ENCODE results near the gene RASL12. TPM values are rescaled to one million over a fixed set of nuclear protein-coding genes. Genes with fewer than 3 reads are reported as not detected.
"Not testable (repeated sequence)": the region's sequence is repeated elsewhere in the genome, so short reads cannot be mapped to it uniquely, and the experiment has no call there.

RASL12 gene, protein sequence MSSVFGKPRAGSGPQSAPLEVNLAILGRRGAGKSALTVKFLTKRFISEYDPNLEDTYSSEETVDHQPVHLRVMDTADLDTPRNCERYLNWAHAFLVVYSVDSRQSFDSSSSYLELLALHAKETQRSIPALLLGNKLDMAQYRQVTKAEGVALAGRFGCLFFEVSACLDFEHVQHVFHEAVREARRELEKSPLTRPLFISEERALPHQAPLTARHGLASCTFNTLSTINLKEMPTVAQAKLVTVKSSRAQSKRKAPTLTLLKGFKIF
- polyA plus RNA-seq, result not detected

DNA sequence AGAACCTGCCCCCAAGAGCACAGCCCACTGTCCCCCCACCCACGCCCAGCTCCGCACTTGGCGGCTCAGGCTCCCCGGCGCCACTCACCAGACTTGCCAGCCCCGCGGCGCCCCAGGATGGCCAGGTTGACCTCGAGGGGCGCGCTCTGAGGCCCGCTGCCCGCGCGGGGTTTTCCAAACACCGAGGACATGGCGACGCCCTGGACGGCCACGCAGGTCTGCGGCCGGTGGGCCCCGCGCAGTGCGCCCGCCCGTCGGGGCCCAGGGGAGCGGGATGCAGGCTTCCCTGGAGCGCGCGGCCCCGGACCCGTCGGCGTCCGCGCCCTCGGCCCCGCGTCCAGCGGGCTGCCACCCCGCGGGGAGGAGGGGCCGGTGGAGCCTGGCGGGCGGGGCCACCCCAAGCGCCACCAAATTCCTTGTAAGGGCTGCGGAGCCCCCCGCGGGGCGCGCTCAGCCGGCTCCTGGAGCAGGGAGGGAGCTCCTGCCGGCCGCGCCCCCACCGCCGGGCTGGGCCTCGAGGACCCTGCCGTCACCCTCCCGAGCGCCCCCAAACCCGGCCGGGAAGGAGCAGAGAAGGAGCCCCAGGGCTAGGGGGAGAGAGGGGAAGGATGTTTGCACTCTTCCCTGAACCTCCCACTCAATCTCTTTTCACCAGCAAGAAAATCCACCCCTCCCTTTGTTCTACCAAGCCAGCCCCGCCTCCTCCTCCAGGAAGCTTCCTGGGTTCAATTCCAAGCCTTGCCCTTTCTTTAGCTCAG is at the start of gene RASL12:
RASL12 (minus strand) TSS at position 347 of the 758 bp plus-strand sequence; CDS start at position 191, 156 bp downstream.
- Mint-ChIP-seq H3K27ac (no peak within 1 kb of the TSS), H3K4me1 (peaks cover 0 to 6% (median 0%) of the 10 kb centered on the region in 3 donors), H3K4me3 (peak within 1 kb of the TSS in 1 of 4 donors; percentile 63), H3K27me3 (peaks cover 25% of the 10 kb centered on the region), H3K9me3 (peaks cover 0 to 1% (median 0%) of the 10 kb centered on the region in 3 donors), H3K36me3 (no peaks in the 10 kb centered on the region)

DNA sequence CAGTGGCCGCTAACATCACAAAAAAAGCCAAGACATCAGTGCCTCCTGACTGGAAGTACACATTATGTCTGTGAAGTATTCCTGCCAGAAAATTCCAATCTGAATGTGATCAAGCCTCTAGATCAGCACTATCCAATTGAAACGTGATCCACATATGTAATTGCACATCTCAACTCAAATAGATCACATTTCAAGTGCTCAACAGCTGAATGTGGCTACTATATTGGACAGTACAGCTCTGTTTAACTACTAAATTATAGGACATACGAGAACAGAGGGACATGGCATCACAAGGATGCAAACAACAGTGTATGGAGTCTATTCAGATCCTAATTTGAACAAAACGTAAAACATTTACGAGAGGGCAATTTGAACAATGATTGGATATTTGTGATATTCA is 47.8 kb upstream of the RASL12 start:
- Mint-ChIP-seq H3K36me3 (peaks cover 2% of the 10 kb centered on the region), H3K9me3 (no peaks in the 10 kb centered on the region), H3K27me3 (no peaks in the 10 kb centered on the region), H3K4me1 (no peaks in the 10 kb centered on the region), H3K4me3 (no peak overlapping the region), H3K27ac (no peak overlapping the region)

DNA sequence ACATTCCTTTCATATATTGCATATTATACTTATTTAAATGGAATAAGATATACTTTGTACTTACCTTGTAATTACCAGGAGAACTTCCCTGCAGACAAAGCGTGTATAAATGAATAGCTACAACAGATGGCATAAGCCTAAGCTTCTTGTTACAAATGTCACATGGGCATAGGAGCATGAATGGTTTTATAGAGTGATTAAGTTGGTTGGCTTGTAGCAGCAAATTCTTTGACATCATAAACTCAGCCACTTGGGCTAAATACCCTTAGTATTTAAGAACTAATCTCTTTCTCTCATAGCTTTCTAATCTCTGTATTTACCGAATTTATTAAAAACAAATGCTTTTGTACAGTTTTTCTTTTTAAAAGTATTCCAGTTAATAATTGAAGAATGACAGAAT is 47.3 kb upstream of the RASL12 start, which contains the start of gene UBAP1L:
UBAP1L (minus strand) TSS at position 115 of the 400 bp plus-strand sequence. CDS start 8,985 bp downstream, outside the sequence.
- Mint-ChIP-seq H3K4me3 (no peak within 1 kb of the TSS), H3K27ac (no peak within 1 kb of the TSS), H3K36me3 (peaks cover 2% of the 10 kb centered on the region), H3K9me3 (no peaks in the 10 kb centered on the region), H3K4me1 (no peaks in the 10 kb centered on the region), H3K27me3 (no peaks in the 10 kb centered on the region)

DNA sequence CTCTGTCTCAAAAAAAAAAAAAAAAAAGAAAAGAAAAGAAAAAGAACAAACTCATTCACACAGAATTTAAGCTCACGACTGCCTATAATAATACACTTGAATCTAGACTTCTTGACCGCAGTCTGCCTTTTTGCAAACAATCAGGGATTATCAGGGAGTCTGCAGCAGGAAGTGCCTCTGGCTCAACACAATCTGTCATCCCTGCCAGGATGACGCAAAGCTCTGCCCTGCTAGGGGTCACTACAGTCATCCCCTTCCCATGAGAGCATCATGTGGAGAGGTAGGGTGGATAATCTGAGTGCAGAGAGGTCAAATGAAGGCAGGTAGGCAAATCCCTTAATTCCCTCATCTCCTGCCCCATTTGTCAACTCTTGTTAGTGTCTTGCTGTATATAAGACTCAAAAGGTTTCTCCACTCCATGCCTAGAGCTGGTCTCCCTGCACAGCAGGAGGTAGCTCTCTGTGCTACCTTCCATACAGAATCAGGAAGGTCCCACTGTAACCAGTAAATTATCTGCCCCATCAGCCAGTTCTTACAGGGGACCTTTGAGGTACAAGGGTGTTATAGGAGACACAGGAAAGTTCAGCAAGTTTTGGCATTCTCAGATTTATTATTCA is 43.0 kb upstream of the RASL12 start:
- Mint-ChIP-seq H3K36me3 (peaks cover 9% of the 10 kb centered on the region), H3K27me3 (no peaks in the 10 kb centered on the region)

DNA sequence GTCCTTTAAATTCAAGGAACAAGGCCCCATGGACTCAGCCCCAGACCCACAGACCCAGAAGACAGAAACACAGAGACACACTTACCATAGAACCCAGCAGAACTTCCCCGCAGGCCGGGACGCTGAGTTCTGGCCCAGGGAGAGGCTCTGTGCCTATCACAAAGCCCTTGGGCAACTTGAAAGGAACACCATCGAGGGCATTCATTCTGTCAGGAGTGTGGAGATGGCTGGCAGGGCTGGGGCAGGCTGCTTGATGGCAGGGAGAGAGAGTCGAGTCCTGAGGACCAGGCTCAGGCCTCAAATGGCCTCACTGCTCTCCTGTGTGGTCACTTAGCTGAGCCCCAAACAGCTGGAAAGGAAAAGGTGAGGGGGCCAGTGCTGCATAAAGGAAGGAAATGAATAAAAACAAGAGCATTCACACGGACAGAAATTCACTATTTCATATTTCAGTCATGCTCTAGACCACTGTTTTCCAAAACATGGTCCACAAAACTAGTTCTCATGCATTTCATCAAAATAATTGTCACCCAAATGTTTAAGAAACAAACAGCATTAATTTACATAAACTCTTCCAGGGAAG is 38.3 kb upstream of the RASL12 start:
- Mint-ChIP-seq H3K36me3 (peaks cover 11% of the 10 kb centered on the region), H3K4me3 (no peak overlapping the region), H3K27ac (peak overlapping the region in 1 of 3 donors; percentile 90), H3K27me3 (no peaks in the 10 kb centered on the region), H3K9me3 (no peaks in the 10 kb centered on the region), H3K4me1 (peaks cover 0 to 6% (median 0%) of the 10 kb centered on the region in 3 donors)

More for the DNA sequence above, 43.0 kb upstream of the RASL12 start:
- Mint-ChIP-seq H3K4me1 (peaks cover 0 to 3% (median 0%) of the 10 kb centered on the region in 3 donors), H3K9me3 (no peaks in the 10 kb centered on the region), H3K4me3 (no peak overlapping the region), H3K27ac (no peak overlapping the region)

DNA sequence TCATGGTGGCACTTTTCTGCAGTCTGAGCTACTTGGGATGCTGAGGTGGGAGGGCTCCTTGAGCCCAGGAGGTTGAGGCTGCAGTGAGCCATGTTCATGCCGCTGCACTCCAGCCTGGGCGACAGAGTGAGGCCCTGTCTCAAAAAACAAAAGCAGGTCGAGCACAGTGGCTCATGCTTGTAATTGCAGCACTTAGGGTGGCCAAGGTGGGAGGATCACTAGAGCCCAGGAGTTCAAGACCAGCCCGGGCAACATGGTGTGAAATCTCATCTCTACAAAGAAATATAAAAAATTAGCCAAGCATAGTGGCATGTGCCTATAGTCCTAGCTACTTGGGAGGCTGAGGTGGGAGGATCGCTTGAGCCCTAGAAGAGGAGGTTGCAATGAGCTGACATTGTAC is 37.2 kb upstream of the RASL12 start:
- H3K4me3 Mint-ChIP-seq, result no peak overlapping the region

DNA sequence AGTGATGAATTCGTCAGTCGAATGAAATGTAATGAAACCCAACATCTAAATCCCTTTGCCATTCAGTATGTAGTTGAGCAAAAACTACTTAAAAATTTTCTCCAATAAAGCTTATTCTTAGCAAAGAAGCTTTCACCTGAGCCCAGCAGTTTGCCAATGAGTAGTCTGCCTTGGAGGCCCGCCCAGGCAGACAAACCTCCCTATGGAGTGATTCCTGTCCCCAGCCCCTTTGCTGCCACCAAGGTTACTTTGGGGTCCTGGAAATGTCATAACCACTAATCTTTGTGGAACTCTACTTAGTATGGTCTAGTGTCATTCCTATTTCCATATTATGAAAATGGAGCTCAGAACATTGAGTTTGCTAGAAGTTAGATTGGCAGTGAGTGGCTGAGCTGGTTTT is 35.1 kb upstream of the RASL12 start:
- H3K4me1 Mint-ChIP-seq, result peaks cover 0 to 3% (median 0%) of the 10 kb centered on the region in 3 donors
- no peak overlapping the region for H3K27ac Mint-ChIP-seq
- H3K4me3 Mint-ChIP-seq, result peak overlapping the region in 1 of 4 donors; percentile 22
- H3K27me3 Mint-ChIP-seq, result no peaks in the 10 kb centered on the region
- peaks cover 8% of the 10 kb centered on the region for H3K36me3 Mint-ChIP-seq
- H3K9me3 Mint-ChIP-seq, result no peaks in the 10 kb centered on the region

More for the DNA sequence above, 37.2 kb upstream of the RASL12 start:
- H3K4me1 Mint-ChIP-seq, result peaks cover 0 to 6% (median 0%) of the 10 kb centered on the region in 3 donors
- no peaks in the 10 kb centered on the region for H3K9me3 Mint-ChIP-seq
- peaks cover 11% of the 10 kb centered on the region for H3K36me3 Mint-ChIP-seq
- H3K27ac Mint-ChIP-seq, result no peak overlapping the region
- no peaks in the 10 kb centered on the region for H3K27me3 Mint-ChIP-seq

DNA sequence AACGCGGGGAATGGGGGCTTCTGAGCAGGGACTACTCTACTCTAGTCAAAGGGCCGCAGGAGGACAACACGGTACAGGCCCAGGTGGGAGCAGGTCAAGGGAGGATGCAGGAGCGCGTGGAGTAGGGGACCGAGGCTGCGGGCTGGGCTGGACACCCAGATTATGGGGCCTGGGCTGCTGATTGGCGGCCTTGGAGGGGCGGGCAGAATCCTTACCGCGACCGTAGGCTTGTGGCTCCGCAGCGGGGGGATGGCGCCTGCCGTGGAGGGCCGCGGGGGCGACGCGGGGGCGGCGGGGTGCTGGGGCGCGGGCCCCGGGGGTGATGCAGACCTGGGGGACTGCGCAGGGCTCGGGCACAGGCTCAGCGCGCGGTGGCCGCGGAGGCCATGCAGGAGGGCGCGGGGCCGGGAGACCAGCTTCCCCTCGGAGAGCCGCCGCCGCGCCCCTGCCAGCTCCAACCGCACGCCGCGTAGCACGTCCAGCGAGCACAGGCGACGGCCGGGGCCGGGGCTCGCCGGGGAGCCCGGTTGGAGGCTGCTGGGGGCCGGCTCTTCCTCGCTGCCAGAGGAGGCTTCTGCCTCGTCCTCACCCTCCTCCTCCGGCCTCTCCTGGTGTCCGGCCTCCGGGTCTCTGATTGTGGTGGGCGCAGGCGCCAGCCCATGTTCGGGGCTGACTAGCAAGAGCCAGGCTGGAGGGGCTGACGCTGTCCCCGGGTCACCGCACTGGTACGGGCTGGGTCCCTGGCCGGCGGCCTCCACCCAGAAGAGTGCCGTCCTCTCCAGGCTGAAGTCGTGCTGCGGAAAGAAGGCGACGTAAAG is 34.3 kb upstream of the RASL12 start:
- H3K27ac Mint-ChIP-seq, result no peak overlapping the region

DNA sequence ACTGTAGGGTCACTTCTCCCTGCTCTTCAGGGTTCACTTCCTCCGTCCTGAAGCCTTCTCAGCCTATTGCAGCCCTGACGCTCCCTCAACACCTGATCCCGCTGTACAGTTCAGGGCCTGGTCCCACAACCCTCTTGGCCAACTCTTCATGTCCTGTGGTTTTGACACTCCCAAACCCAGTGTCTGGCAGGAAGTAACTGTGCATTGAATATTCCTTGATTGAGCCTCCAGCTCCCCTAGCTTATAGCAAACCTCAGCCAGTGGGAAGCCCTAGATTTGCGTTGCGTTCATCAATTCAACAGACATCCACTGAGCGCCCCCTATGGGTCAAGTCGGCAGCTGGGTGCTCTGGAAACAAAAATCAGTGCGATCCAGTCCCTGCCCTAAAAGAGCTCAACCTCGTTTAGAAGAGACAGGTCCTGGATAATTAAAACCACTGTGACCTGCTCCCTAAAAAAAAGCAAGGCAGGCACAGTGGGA is 33.7 kb upstream of the RASL12 start:
- Mint-ChIP-seq H3K4me3 (no peak overlapping the region), H3K4me1 (peaks cover 0 to 3% (median 0%) of the 10 kb centered on the region in 3 donors), H3K27ac (peak overlapping the region in 1 of 3 donors; percentile 10), H3K9me3 (no peaks in the 10 kb centered on the region), H3K27me3 (no peaks in the 10 kb centered on the region), H3K36me3 (peaks cover 8% of the 10 kb centered on the region)

More for the DNA sequence above, 34.3 kb upstream of the RASL12 start:
- H3K4me1 Mint-ChIP-seq, result peaks cover 0 to 3% (median 0%) of the 10 kb centered on the region in 3 donors
- no peak overlapping the region for H3K4me3 Mint-ChIP-seq
- peaks cover 8% of the 10 kb centered on the region for H3K36me3 Mint-ChIP-seq
- no peaks in the 10 kb centered on the region for H3K9me3 Mint-ChIP-seq
- no peaks in the 10 kb centered on the region for H3K27me3 Mint-ChIP-seq

DNA sequence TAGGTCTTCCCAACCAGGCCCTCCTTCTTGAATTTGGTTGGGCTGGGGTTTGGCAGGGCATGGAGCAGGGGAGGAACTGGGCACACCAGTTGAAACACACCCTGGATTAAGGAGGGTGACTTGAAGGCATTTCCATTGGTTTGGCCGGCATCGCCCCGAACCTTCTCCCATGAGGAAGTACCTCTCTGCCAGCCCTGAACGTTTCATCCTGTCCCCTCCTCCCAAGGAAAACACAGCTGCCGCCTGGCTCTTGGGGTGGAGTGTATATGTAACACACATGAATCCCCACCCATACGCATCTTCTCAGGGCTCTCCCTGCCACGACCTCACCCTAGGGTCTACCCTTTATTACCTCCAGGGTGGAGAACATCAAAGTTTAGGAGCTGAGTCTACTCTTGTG is 32.7 kb upstream of the RASL12 start:
- Mint-ChIP-seq H3K9me3 (no peaks in the 10 kb centered on the region), H3K27ac (no peak overlapping the region), H3K4me1 (peaks cover 0 to 3% (median 0%) of the 10 kb centered on the region in 3 donors), H3K27me3 (no peaks in the 10 kb centered on the region), H3K4me3 (no peak overlapping the region), H3K36me3 (peaks cover 8% of the 10 kb centered on the region)

DNA sequence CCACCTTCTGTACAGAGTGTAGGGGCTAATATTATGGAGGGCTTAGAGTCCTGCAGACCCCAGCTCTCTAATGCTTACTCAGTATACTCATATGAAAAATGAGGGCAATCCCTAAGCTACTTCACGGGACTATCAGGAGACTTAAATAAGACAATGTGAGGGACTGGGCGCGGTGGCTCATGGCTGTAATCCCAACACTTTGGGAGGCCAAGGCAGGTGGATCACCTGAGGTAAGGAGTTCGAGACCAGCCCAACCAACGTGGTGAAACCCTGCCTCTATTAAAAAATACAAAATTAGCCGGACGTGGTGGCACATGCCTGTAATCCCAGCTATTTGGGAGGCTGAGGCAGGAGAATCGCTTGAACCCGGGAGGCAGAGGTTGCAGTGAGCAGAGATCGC is 32.0 kb upstream of the RASL12 start:
- not testable (repeated sequence) for H3K36me3 Mint-ChIP-seq, H3K27ac Mint-ChIP-seq, H3K9me3 Mint-ChIP-seq

DNA sequence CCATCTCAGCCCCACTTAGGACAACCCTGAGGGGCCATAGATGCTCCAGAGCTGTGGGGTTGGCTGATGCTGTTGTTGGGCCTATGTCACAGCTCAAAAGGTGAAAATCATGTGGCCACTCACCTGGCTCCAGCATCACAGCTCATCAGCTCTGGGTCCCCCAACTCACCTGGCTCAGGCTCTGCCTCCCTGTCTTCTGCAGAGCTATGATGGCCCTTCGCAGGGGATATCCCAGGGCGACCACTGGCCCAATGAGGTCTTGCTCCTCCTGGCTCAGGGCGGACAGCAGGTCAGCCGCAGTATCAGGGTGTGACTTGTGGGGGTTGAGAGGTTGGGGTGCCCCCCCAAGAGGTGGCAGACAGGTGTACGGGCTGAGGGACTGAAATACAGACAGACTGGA is 31.5 kb upstream of the RASL12 start:
- Mint-ChIP-seq H3K4me1 (peaks cover 0 to 3% (median 0%) of the 10 kb centered on the region in 3 donors), H3K9me3 (no peaks in the 10 kb centered on the region), H3K36me3 (peaks cover 5% of the 10 kb centered on the region), H3K27ac (no peak overlapping the region), H3K4me3 (no peak overlapping the region), H3K27me3 (no peaks in the 10 kb centered on the region)

More for the DNA sequence above, 32.0 kb upstream of the RASL12 start:
- H3K4me3 Mint-ChIP-seq, H3K4me1 Mint-ChIP-seq, H3K27me3 Mint-ChIP-seq: not testable (repeated sequence)

DNA sequence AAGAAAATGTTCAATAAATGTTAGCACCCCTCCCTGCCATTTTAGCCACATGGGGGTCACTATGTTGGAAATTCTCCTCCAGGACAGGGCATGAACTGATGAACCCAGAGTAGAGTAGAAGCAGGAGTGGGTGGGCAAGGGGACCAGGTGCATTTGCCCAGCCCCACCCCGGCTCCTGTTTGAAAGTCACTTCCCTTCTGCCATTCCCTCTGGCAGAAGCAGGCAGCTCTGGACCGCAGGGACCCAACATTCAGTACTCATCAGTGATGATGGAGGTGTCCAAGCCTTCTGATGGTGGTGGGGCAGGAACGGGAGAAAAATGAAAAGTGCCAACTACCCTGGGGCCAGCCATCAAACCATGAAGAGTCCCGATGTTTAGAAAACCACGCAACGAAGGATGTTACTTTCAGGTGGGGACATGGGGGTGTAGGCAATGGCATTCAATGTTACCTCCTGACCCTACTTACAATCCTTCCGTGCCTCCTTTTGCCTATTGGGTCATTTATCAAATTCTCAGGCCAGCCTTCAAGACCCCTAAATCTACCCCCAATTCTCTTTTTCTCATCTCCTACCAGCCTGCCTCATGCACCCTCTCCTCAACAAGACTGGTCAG is 30.0 kb upstream of the RASL12 start:
- H3K27me3 Mint-ChIP-seq, result no peaks in the 10 kb centered on the region
- H3K4me3 Mint-ChIP-seq, result no peak overlapping the region
- H3K4me1 Mint-ChIP-seq, result no peaks in the 10 kb centered on the region
- peaks cover 6% of the 10 kb centered on the region for H3K36me3 Mint-ChIP-seq
- H3K27ac Mint-ChIP-seq, result no peak overlapping the region
- no peaks in the 10 kb centered on the region for H3K9me3 Mint-ChIP-seq

All from IgD-negative memory B cell (primary cell).